ENCODE data around the gene PRPF19. TPM values are rescaled to one million over a fixed set of nuclear protein-coding genes. Genes with fewer than 3 reads are reported as not detected.
"Not testable (repeated sequence)": the region's sequence is repeated elsewhere in the genome, so short reads cannot be mapped to it uniquely, and the experiment has no call there.

PRPF19 gene
- total RNA-seq, 1 donor from 2014 or later: 44.6 TPM

GRCh38 chr11:60909680-60910280 is 3.4 kb upstream of the PRPF19 start:
- DNase-seq (ENCODE audit: low read depth in 2 of 2): not testable (repeated sequence)

- no peak for DNase-seq (ENCODE audit: low read depth in 2 of 2)
These were observed 2.4 kb upstream of the PRPF19 start for GRCh38 chr11:60908803-60909202.

DNA sequence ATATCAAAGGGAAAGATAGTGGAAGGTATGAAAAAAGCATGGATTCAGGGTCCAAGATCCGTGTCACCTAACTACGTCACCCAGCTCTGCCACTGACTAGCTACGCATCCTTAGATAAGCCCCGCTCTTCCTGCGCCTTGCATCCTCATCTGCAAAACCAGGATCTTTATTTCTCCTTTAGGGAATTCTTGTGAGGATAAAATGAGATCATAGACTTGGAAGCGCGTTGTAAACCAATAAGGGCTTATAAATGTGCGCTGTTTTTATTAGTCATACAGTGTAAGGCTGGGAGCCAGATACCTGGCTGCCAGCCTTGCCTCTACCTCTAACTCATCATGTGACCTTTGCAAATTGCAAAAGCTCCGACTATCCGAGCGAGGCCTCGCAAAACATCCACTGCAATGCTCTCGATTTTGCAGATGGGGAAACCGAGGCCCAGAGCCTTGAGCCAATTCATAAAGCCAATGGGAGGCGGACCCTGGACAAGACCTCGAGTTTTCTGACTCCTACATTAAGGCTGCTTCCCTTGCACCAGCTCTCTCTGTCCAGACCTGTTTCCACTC is 753 bp downstream of the PRPF19 start:
- DNase-seq (ENCODE audit: low read depth in 2 of 2): peak; percentile 56 to 62

DNA sequence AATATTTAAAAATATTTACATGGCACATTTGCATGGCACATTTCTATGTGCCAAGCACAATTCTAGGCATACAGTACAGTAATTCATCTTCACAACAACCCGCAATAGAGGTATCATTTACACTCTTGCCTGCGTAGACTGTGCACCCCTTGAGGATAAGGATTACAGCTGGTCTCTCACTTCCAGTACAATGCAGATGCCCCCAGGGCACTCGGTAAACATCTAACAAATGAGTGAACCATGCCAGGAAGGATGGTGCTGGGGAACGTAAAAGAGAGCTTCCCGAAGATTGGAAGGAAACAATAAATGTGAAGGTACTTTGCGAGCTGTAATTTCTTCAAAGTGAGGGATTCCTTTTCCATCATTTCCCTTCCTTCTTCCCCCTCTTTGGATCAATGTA is 1.3 kb downstream of the PRPF19 start:
- DNase-seq (ENCODE audit: low read depth in 2 of 2): no peak

GRCh38 chr11:60902625-60903024 is 3.8 kb downstream of the PRPF19 start:
- DNase-seq (ENCODE audit: low read depth in 2 of 2): no peak

- no peak for DNase-seq (ENCODE audit: low read depth in 2 of 2)
These were observed 5.5 kb downstream of the PRPF19 start for GRCh38 chr11:60900673-60901404.

DNA sequence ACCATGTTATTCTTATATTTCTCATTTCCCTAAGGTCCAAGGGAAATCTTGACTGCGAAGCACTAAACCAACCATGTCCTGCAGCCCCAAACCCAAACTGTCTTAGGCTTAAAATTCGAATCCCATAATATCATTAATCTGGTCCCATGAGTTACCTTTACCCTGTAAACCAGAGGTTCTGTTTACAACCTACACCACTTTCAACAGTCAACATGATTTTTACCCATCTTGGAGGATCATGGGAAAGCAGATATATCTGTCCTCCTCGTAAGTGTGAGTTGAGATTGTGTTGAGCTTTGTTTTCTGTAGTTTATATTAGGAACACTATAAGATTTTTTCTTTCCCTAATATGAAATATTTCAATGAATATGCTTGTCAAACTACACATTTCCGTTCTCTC is 6.4 kb downstream of the PRPF19 start:
- DNase-seq (ENCODE audit: low read depth in 2 of 2): no peak

- DNase-seq (ENCODE audit: low read depth in 2 of 2): peak; percentile 79 to 87
These were observed 7.1 kb downstream of the PRPF19 start for GRCh38 chr11:60899046-60899936.

DNA sequence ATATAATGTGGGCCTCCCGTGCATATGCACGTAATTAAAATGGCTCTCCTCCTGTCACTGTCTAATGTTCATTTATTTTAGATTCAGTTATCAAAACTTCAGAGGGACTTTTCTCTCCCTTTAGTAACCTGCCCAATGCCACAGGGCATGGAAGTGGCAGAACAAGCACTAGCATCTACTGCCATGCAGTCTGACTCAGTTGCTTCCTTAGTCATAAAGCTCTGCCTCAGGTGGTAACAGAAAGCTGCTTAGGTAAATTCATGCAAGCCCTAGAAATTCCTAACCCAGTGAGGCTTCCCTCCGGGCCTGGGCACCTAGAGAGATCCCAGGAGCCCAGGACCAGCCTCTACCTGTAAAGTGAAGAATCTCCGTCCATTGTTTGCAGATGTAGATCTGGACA is 8.9 kb downstream of the PRPF19 start:
- DNase-seq (ENCODE audit: low read depth in 2 of 2): no peak

GRCh38 chr11:60895687-60896086 is 10.7 kb downstream of the PRPF19 start:
- no peak for DNase-seq (ENCODE audit: low read depth in 2 of 2)

- peak in 1 of 2 donors; percentile 82 for DNase-seq (ENCODE audit: low read depth in 2 of 2)
These were observed 15.2 kb downstream of the PRPF19 start for GRCh38 chr11:60891103-60891741.

GRCh38 chr11:60890696-60891095 is 15.7 kb downstream of the PRPF19 start:
- peak in 1 of 2 donors; percentile 43 for DNase-seq (ENCODE audit: low read depth in 2 of 2)

DNA sequence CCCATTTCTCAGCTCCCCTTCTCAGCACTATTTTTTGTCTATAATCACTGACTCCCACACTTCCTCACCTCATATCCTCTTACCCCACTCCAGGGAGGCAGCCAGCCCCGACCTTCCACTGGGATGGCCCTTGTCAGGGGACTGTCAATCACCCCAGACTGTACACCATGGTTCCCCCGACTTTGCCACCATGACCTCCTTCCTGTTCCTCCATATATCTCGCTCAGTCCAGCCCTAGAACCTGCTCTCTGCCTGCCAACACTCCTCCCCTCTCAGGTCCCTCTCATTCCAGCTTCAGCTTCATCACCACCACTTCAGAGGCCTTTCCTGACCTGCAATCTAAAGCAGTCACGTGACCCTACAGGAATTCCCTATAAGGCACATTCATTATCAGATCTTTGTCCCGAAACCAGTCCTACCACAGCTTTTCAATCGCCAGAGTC is 16.5 kb downstream of the PRPF19 start:
- no peak for DNase-seq (ENCODE audit: low read depth in 2 of 2)

- peak; percentile 72 to 78 for DNase-seq (ENCODE audit: low read depth in 2 of 2)
These were observed 18.8 kb downstream of the PRPF19 start for GRCh38 chr11:60887556-60887955.

- DNase-seq (ENCODE audit: low read depth in 2 of 2): no peak
These were observed 25.6 kb downstream of the PRPF19 start for GRCh38 chr11:60880643-60881282.

GRCh38 chr11:60879971-60880588 is 26.3 kb downstream of the PRPF19 start:
- DNase-seq (ENCODE audit: low read depth in 2 of 2): no peak

DNA sequence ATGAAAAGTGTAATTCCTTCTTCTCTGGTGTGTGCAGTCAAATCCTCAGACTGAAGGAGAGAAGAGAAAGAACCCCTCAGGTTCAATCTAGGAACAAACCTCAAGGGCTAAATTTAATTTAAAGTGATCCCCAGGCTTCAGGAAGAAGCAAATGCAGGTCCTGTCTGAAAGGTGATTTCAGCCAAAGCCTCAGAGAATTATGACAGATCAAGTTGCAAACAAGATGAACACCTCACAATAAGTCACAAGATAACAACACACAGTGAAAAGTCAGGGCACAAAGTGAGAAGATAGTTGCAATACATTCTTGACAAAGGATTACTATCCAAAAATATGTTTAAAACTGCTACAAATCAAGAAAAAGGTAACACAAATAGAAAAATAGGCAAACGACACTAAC is 27.3 kb downstream of the PRPF19 start:
- DNase-seq (ENCODE audit: low read depth in 2 of 2): no peak

- DNase-seq (ENCODE audit: low read depth in 2 of 2): no peak
These were observed 27.9 kb downstream of the PRPF19 start for GRCh38 chr11:60878245-60879101.

DNA sequence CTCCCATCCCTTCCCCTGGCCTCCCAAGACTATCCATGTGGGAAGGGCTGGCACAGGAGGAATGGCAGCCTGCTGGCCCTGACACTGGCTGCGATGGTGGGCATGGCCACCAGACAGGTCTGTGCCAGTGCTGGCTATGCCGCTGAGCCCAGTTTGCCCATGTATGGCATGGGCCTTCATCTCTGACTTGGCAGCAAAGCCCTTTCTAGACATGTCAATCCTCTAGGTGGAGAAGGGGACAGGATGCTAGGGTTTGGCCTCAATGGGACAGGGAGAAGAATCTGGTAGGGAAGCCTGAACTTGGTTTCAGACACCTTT is 30.3 kb downstream of the PRPF19 start:
- no peak for DNase-seq (ENCODE audit: low read depth in 2 of 2)

Data from lung microvascular endothelial cell (primary cell).